Activated naive CD4-positive, alpha-beta T cell treated with anti-CD3 and anti-CD28 coated beads, Interleukin-2, amount 50 U/mL, for 72 hours (primary cell): Measurements from ENCODE around the gene DGKD. TPM values are rescaled to one million over a fixed set of nuclear protein-coding genes. Genes with fewer than 3 reads are reported as not detected.

Source experiments
- ATAC-seq, 2 donors: fragments of 150-1000 bp; cut with Tn5 transposase; 2 replicates each; pipeline ENCODE4 v1.10.0; 2021; ENCODE audit warnings: mild to moderate bottlenecking in 2 of 2, moderate library complexity in 2 of 2
- DNase-seq, 2 donors: peaks; one replicate each; pipeline ENCODE4 v3.0.0; 2021 to 2022; ENCODE audit warnings: low spot score in 2 of 2
- H3K27ac Mint-ChIP-seq, 2 donors: one replicate each; pipeline ENCODE4 v1.8.0; 2022; ENCODE audit warnings: mild to moderate bottlenecking in 2 of 2, mixed read lengths in 2 of 2
- H3K36me3 Mint-ChIP-seq, 2 donors: one replicate each; pipeline ENCODE4 v1.8.0; 2022; ENCODE audit warnings: mixed read lengths in 2 of 2
- H3K9me3 Mint-ChIP-seq, 2 donors: one replicate each; pipeline ENCODE4 v1.8.0; 2022; ENCODE audit warnings: mixed read lengths in 2 of 2
- total RNA-seq, 2 donors: library from RNA; stranded (reverse); gene quantifications; one replicate each; pipeline ENCODE4 v1.2.3, GENCODE V29; 2022

The DGKD gene
- total RNA-seq, 2 donors from 2014 or later, result 63.2 to 94.8 TPM

GRCh38 chr2:233353101-233353768 is 1.1 kb upstream of the DGKD start:
- H3K36me3 Mint-ChIP-seq, result peaks cover 26 to 27% of the 10 kb centered on the region in 2 donors
- no peak for DNase-seq
- H3K27ac Mint-ChIP-seq, result peak overlapping the region; percentile 86 to 96

GRCh38 chr2:233354500-233354924 is 218 bp downstream of the DGKD start:
- Mint-ChIP-seq H3K9me3 (no peaks in the 10 kb centered on the region), H3K27ac (no peak overlapping the region), H3K36me3 (peaks cover 27 to 31% of the 10 kb centered on the region in 2 donors)
- peak in 1 of 2 donors; percentile 7 for ATAC-seq
- peak in 1 of 2 donors; percentile 70 for DNase-seq

More at GRCh38 chr2:233353101-233353768, 1.1 kb upstream of the DGKD start:
- no peak for ATAC-seq
- no peaks in the 10 kb centered on the region for H3K9me3 Mint-ChIP-seq

GRCh38 chr2:233354971-233355574 is 779 bp downstream of the DGKD start:
- peak in 1 of 2 donors; percentile 25 for DNase-seq
- no peak for ATAC-seq
- peak overlapping the region in 1 of 2 donors; percentile 34 for H3K27ac Mint-ChIP-seq
- H3K9me3 Mint-ChIP-seq, result no peaks in the 10 kb centered on the region
- peaks cover 27 to 36% of the 10 kb centered on the region in 2 donors for H3K36me3 Mint-ChIP-seq

GRCh38 chr2:233355916-233356315 is 1.6 kb downstream of the DGKD start:
- H3K9me3 Mint-ChIP-seq, result no peaks in the 10 kb centered on the region
- peaks cover 27 to 43% of the 10 kb centered on the region in 2 donors for H3K36me3 Mint-ChIP-seq
- no peak for ATAC-seq
- no peak for DNase-seq
- H3K27ac Mint-ChIP-seq, result no peak overlapping the region

- peaks cover 27 to 43% of the 10 kb centered on the region in 2 donors for H3K36me3 Mint-ChIP-seq
- no peaks in the 10 kb centered on the region for H3K9me3 Mint-ChIP-seq
- no peak overlapping the region for H3K27ac Mint-ChIP-seq
- ATAC-seq, result no peak
- no peak for DNase-seq
These were observed 2.4 kb downstream of the DGKD start for GRCh38 chr2:233356546-233357308.

GRCh38 chr2:233358335-233358734 is 4.0 kb downstream of the DGKD start:
- Mint-ChIP-seq H3K9me3 (no peaks in the 10 kb centered on the region), H3K27ac (no peak overlapping the region), H3K36me3 (peaks cover 27 to 50% of the 10 kb centered on the region in 2 donors)
- ATAC-seq, result no peak
- DNase-seq, result no peak

- DNase-seq, result no peak
- Mint-ChIP-seq H3K9me3 (peaks cover 3 to 4% of the 10 kb centered on the region in 2 donors), H3K36me3 (peaks cover 27 to 52% of the 10 kb centered on the region in 2 donors), H3K27ac (no peak overlapping the region)
- peak in 1 of 2 donors; percentile 32 for ATAC-seq
These were observed 4.7 kb downstream of the DGKD start for GRCh38 chr2:233358947-233359346.

GRCh38 chr2:233359823-233360222 is 5.5 kb downstream of the DGKD start:
- peaks cover 3 to 4% of the 10 kb centered on the region in 2 donors for H3K9me3 Mint-ChIP-seq
- no peak overlapping the region for H3K27ac Mint-ChIP-seq
- peaks cover 26 to 51% of the 10 kb centered on the region in 2 donors for H3K36me3 Mint-ChIP-seq
- DNase-seq (no peak), ATAC-seq (no peak)

- DNase-seq (no peak), ATAC-seq (no peak)
- no peak overlapping the region for H3K27ac Mint-ChIP-seq
- H3K9me3 Mint-ChIP-seq, result peaks cover 3 to 4% of the 10 kb centered on the region in 2 donors
- peaks cover 18 to 43% of the 10 kb centered on the region in 2 donors for H3K36me3 Mint-ChIP-seq
These were observed 6.5 kb downstream of the DGKD start for GRCh38 chr2:233360771-233361176.

- no peak for ATAC-seq
These were observed 7.0 kb downstream of the DGKD start for GRCh38 chr2:233361297-233361696.

GRCh38 chr2:233362742-233363141 is 8.4 kb downstream of the DGKD start:
- Mint-ChIP-seq H3K27ac (no peak overlapping the region), H3K36me3 (peaks cover 4 to 30% of the 10 kb centered on the region in 2 donors), H3K9me3 (peaks cover 3 to 4% of the 10 kb centered on the region in 2 donors)
- ATAC-seq (no peak), DNase-seq (no peak)

More at GRCh38 chr2:233361297-233361696, 7.0 kb downstream of the DGKD start:
- no peak for DNase-seq
- H3K9me3 Mint-ChIP-seq, result peaks cover 3 to 4% of the 10 kb centered on the region in 2 donors
- H3K27ac Mint-ChIP-seq, result no peak overlapping the region
- peaks cover 13 to 38% of the 10 kb centered on the region in 2 donors for H3K36me3 Mint-ChIP-seq

- Mint-ChIP-seq H3K27ac (peak overlapping the region in 1 of 2 donors; percentile 53), H3K9me3 (peaks cover 3 to 4% of the 10 kb centered on the region in 2 donors), H3K36me3 (peaks cover 4 to 30% of the 10 kb centered on the region in 2 donors)
- DNase-seq (no peak), ATAC-seq (peak; percentile 46 to 78)
These were observed 9.5 kb downstream of the DGKD start for GRCh38 chr2:233363744-233364235.

GRCh38 chr2:233365861-233366520 is 11.7 kb downstream of the DGKD start:
- ATAC-seq, result no peak

GRCh38 chr2:233367586-233367985 is 13.3 kb downstream of the DGKD start:
- no peak overlapping the region for H3K27ac Mint-ChIP-seq
- ATAC-seq (no peak), DNase-seq (no peak)
- H3K9me3 Mint-ChIP-seq, result peaks cover 3 to 4% of the 10 kb centered on the region in 2 donors
- H3K36me3 Mint-ChIP-seq, result peaks cover 4 to 6% of the 10 kb centered on the region in 2 donors

More at GRCh38 chr2:233365861-233366520, 11.7 kb downstream of the DGKD start:
- Mint-ChIP-seq H3K9me3 (peaks cover 3 to 4% of the 10 kb centered on the region in 2 donors), H3K27ac (peak overlapping the region; percentile 5 to 32), H3K36me3 (peaks cover 4 to 13% of the 10 kb centered on the region in 2 donors)
- DNase-seq, result no peak

- Mint-ChIP-seq H3K27ac (no peak overlapping the region), H3K36me3 (peaks cover 1 to 9% of the 10 kb centered on the region in 2 donors), H3K9me3 (peaks cover under 1 to 2% of the 10 kb centered on the region in 2 donors)
- DNase-seq (no peak), ATAC-seq (no peak)
These were observed 14.5 kb downstream of the DGKD start for GRCh38 chr2:233368756-233369155.

GRCh38 chr2:233369462-233369861 is 15.2 kb downstream of the DGKD start:
- H3K27ac Mint-ChIP-seq, result peak overlapping the region in 1 of 2 donors; percentile 44
- ATAC-seq (no peak), DNase-seq (no peak)

More at GRCh38 chr2:233369462-233369861, 15.2 kb downstream of the DGKD start:
- no peaks in the 10 kb centered on the region for H3K9me3 Mint-ChIP-seq
- peaks cover 0 to 6% of the 10 kb centered on the region in 2 donors for H3K36me3 Mint-ChIP-seq
